ENCODE results near the gene DPEP3.

GRCh38 chr16:67930678-67931211, 49.6 kb downstream of the DPEP3 start:
- TF ChIP-seq EZH2 (IDR thresholded peaks at IDR 0.05; ENCODE audit: borderline replicate concordance, low read length): no peak
- TF ChIP-seq, protein P1, sequence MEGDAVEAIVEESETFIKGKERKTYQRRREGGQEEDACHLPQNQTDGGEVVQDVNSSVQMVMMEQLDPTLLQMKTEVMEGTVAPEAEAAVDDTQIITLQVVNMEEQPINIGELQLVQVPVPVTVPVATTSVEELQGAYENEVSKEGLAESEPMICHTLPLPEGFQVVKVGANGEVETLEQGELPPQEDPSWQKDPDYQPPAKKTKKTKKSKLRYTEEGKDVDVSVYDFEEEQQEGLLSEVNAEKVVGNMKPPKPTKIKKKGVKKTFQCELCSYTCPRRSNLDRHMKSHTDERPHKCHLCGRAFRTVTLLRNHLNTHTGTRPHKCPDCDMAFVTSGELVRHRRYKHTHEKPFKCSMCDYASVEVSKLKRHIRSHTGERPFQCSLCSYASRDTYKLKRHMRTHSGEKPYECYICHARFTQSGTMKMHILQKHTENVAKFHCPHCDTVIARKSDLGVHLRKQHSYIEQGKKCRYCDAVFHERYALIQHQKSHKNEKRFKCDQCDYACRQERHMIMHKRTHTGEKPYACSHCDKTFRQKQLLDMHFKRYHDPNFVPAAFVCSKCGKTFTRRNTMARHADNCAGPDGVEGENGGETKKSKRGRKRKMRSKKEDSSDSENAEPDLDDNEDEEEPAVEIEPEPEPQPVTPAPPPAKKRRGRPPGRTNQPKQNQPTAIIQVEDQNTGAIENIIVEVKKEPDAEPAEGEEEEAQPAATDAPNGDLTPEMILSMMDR (conservative IDR thresholded peaks at IDR 0.05 in 1 of 2, IDR thresholded peaks at IDR 0.05 in 1 of 2; ENCODE audit: extremely low read depth in 1 of 2, insufficient read depth in 1 of 2, low read depth in 1 of 2, low read length in 2 of 2): no peak

All from mammary epithelial cell (primary cell).